GM18520 (cell line): ENCODE measurements around the gene ALDH5A1.

Experiments used
- ATAC-seq: cut with Tn5 transposase; IDR thresholded peaks from one replicate; pipeline ENCODE4 v1.9.1; 2021; ENCODE audit not compliant: unreplicated experiment

ALDH5A1 gene

GRCh38 chr6:24522228-24523176 is 27.7 kb downstream of the ALDH5A1 start:
- no peak for ATAC-seq

- ATAC-seq: no peak
Measured at GRCh38 chr6:24524329-24524728, 29.6 kb downstream of the ALDH5A1 start.

GRCh38 chr6:24524805-24525204 is 30.0 kb downstream of the ALDH5A1 start:
- ATAC-seq: no peak

GRCh38 chr6:24529985-24530384 is 35.2 kb downstream of the ALDH5A1 start:
- no peak for ATAC-seq

- no peak for ATAC-seq
Measured at GRCh38 chr6:24534329-24534728, 39.6 kb downstream of the ALDH5A1 start.

- no peak for ATAC-seq
Measured at GRCh38 chr6:24535210-24535609, 40.4 kb downstream of the ALDH5A1 start.

GRCh38 chr6:24536466-24536865 is 41.7 kb downstream of the ALDH5A1 start:
- ATAC-seq: no peak

GRCh38 chr6:24537082-24537699 is 42.4 kb downstream of the ALDH5A1 start:
- ATAC-seq: no peak

- ATAC-seq: no peak
Measured at GRCh38 chr6:24537771-24538385, 43.1 kb downstream of the ALDH5A1 start.

GRCh38 chr6:24539416-24539815 is 44.6 kb downstream of the ALDH5A1 start:
- no peak for ATAC-seq

GRCh38 chr6:24540197-24540596 is 45.4 kb downstream of the ALDH5A1 start:
- no peak for ATAC-seq

- no peak for ATAC-seq
Measured at GRCh38 chr6:24543683-24544082, 48.9 kb downstream of the ALDH5A1 start.

GRCh38 chr6:24545183-24545582 is 50.4 kb downstream of the ALDH5A1 start:
- no peak for ATAC-seq

GRCh38 chr6:24545691-24546090 is 50.9 kb downstream of the ALDH5A1 start:
- ATAC-seq: no peak

- ATAC-seq: no peak
Measured at GRCh38 chr6:24546439-24546838, 51.7 kb downstream of the ALDH5A1 start.

- ATAC-seq: no peak
Measured at GRCh38 chr6:24547243-24547642, 52.5 kb downstream of the ALDH5A1 start.

- ATAC-seq: no peak
Measured at GRCh38 chr6:24549158-24549557, 54.4 kb downstream of the ALDH5A1 start.

- ATAC-seq: no peak
Measured at GRCh38 chr6:24549674-24550353, 55.0 kb downstream of the ALDH5A1 start.

GRCh38 chr6:24551139-24551538 is 56.4 kb downstream of the ALDH5A1 start:
- ATAC-seq: no peak

GRCh38 chr6:24554474-24554873 is 59.7 kb downstream of the ALDH5A1 start:
- no peak for ATAC-seq

GRCh38 chr6:24558516-24558915 is 63.7 kb downstream of the ALDH5A1 start:
- ATAC-seq: no peak
